SK-N-SH (cell line): ENCODE measurements around the gene ANO2. TPM values are rescaled to one million over a fixed set of nuclear protein-coding genes. Genes with fewer than 3 reads are reported as not detected.
"Not testable (repeated sequence)": the region's sequence is repeated elsewhere in the genome, so short reads cannot be mapped to it uniquely, and the experiment has no call there.

ENCODE experiments used
- CTCF ChIA-PET: fragments of 300-600, 350-600 bp; formaldehyde crosslinking; extraction: SDS; loops from one replicate; lab custom pipeline; 2021; lab: Yijun Ruan, JAX
- POLR2A ChIA-PET: fragments of 350-600 bp; sonication (Branson Sonifier 250); formaldehyde crosslinking; extraction: SDS; loops from one replicate; lab custom pipeline; 2020; ENCODE audit warnings: antibody characterized with exemption, inconsistent platforms; lab: Yijun Ruan, JAX
- DNase-seq: peaks from one replicate; pipeline ENCODE4 v3.0.0; 2012
- H2AFZ ChIP-seq: fragments of 200-600 bp; sonication (generic); 2 replicates; pipeline ENCODE4 v1.8.1; 2016; ENCODE audit warnings: antibody characterized with exemption, mild to moderate bottlenecking, low read depth
- H3F3A ChIP-seq: fragments of 200-600 bp; sonication (generic); replicated peaks from 2 replicates; pipeline ENCODE3; 2016; ENCODE audit warnings: antibody characterized with exemption, mild to moderate bottlenecking; ENCODE audit not compliant: insufficient read depth
- H3K27ac ChIP-seq, 2 experiments: fragments of 200-500 bp in 1 of 2; fragments of 200-600 bp in 1 of 2; sonication (Bioruptor generic) in 1 of 2; sonication (generic), shearing (Covaris generic) in 1 of 2; 2 replicates each; pipeline versions ENCODE4 v1.5.1 to v1.6.1; 2014 to 2016; ENCODE audit warnings: low read depth in 2 of 2, inconsistent platforms in 1 of 2, low read length in 1 of 2, mild to moderate bottlenecking in 1 of 2, mixed read lengths in 1 of 2
- H3K27me3 ChIP-seq: fragments of 200-600 bp; sonication (generic), shearing (Covaris generic); 2 replicates; pipeline ENCODE4 v1.6.1; 2016; ENCODE audit warnings: mixed run types; ENCODE audit not compliant: insufficient read depth
- H3K36me3 ChIP-seq, 2 experiments: fragments of 200-500 bp in 1 of 2; fragments of 200-600 bp in 1 of 2; sonication (Bioruptor generic) in 1 of 2; sonication (generic) in 1 of 2; replicated peaks in 1 of 2; 2 replicates each; pipeline versions ENCODE3 to v1.5.1; 2014 to 2016; ENCODE audit warnings: low read length in 1 of 2, mild to moderate bottlenecking in 1 of 2; ENCODE audit not compliant: insufficient read depth in 2 of 2, control insufficient read depth in 1 of 2
- H3K4me1 ChIP-seq, 2 experiments: fragments of 200-500 bp in 1 of 2; fragments of 200-600 bp in 1 of 2; sonication (Bioruptor generic) in 1 of 2; sonication (generic), shearing (Covaris generic) in 1 of 2; 2 replicates each; pipeline versions ENCODE4 v1.5.1 to v1.6.1; 2014 to 2016; ENCODE audit warnings: low read depth in 1 of 2, low read length in 1 of 2, mixed run types in 1 of 2; ENCODE audit not compliant: insufficient read depth in 2 of 2, control insufficient read depth in 1 of 2
- H3K4me2 ChIP-seq: fragments of 200-600 bp; sonication (generic), shearing (Covaris generic); 2 replicates; pipeline ENCODE4 v1.6.1; 2017; ENCODE audit warnings: mixed run types
- H3K4me3 ChIP-seq, 2 experiments: fragments of 200-500 bp in 1 of 2; fragments of 200-600 bp in 1 of 2; sonication (Bioruptor generic) in 1 of 2; sonication (generic), shearing (Covaris generic) in 1 of 2; 2 replicates each; pipeline versions ENCODE4 v1.5.1 to v1.8.1; 2014 to 2016; ENCODE audit warnings: low read depth in 2 of 2, inconsistent platforms in 1 of 2, low read length in 1 of 2, mild to moderate bottlenecking in 1 of 2, mixed read lengths in 1 of 2, moderate library complexity in 1 of 2
- H3K79me2 ChIP-seq: fragments of 200-600 bp; sonication (generic); 2 replicates; pipeline ENCODE4 v1.8.1; 2017; ENCODE audit warnings: mild to moderate bottlenecking; ENCODE audit not compliant: insufficient read depth
- H3K9ac ChIP-seq: fragments of 200-600 bp; sonication (generic); 2 replicates; pipeline ENCODE4 v1.6.1; 2017; ENCODE audit warnings: mixed run types
- H3K9me2 ChIP-seq: fragments of 200-600 bp; sonication (generic); 2 replicates; pipeline ENCODE4 v1.6.1; 2017; ENCODE audit warnings: mixed run types
- H3K9me3 ChIP-seq: fragments of 200-600 bp; sonication (generic); 2 replicates; pipeline ENCODE4 v1.6.1; 2017; ENCODE audit warnings: mixed run types, mild to moderate bottlenecking, moderate library complexity
- H4K20me1 ChIP-seq: fragments of 200-600 bp; sonication (generic); 2 replicates; pipeline ENCODE4 v1.6.1; 2017; ENCODE audit warnings: mild to moderate bottlenecking, mixed run types; ENCODE audit not compliant: insufficient read depth
- CHD2 ChIP-seq: fragments of 150-350 bp; IDR thresholded peaks from 2 replicates; pipeline ENCODE4 v1.6.1; 2018; ENCODE audit warnings: low read length; ENCODE audit not compliant: partially characterized antibody
- ELF1 ChIP-seq: IDR thresholded peaks from 2 replicates; pipeline ENCODE4 v1.4.0; 2012
- EZH2phosphoT487 ChIP-seq: fragments of 200-600 bp; sonication (generic); IDR thresholded peaks from 2 replicates; pipeline ENCODE4 v1.6.1; 2017; ENCODE audit warnings: low read depth, mixed run types, mild to moderate bottlenecking, antibody characterized with exemption, moderate library complexity, borderline replicate concordance
- GATA2 ChIP-seq: sonication (generic); formaldehyde crosslinking; IDR thresholded peaks from 2 replicates; pipeline ENCODE4 v1.5.0; 2020; ENCODE audit warnings: mild to moderate bottlenecking, missing genetic modification reagents
- NFIC ChIP-seq: IDR thresholded peaks from 2 replicates; pipeline ENCODE4 v1.4.0; 2012; ENCODE audit warnings: borderline replicate concordance
- NRF1 ChIP-seq: IDR thresholded peaks from 2 replicates; pipeline ENCODE4 v1.6.1; 2012; ENCODE audit warnings: low read depth, mild to moderate bottlenecking, low read length
- POLR2AphosphoS5 ChIP-seq: IDR thresholded peaks from 2 replicates; pipeline ENCODE4 v1.6.1; 2012; ENCODE audit warnings: low read depth, low read length
- RFX5 ChIP-seq: IDR thresholded peaks from 2 replicates; pipeline ENCODE4 v1.6.1; 2012; ENCODE audit warnings: mild to moderate bottlenecking, improper control_type of control experiment, low read length
- WGBS: methylation state at CpG from one replicate; pipeline ENCODE4 v1.1.6; 2017; ENCODE audit warnings: low lambda C conversion rate; 5-methylcytosine and 5-hydroxymethylcytosine counted together
- polyA plus RNA-seq, 3 experiments: library from polyadenylated mRNA; depleted of rRNA; stranded (reverse); fragments of >200 nt; gene quantifications; 2 replicates each; pipeline ENCODE4 v1.2.3, GENCODE V29; 2012
- TF ChIP-seq, protein P1 (sequence below): fragments of 200-600 bp; sonication (generic); IDR thresholded peaks from 2 replicates; pipeline ENCODE4 v1.6.1; 2017; ENCODE audit warnings: antibody characterized with exemption, mild to moderate bottlenecking, moderate library complexity
- TF ChIP-seq, protein P2 (sequence below): IDR thresholded peaks from 2 replicates; pipeline ENCODE4; 2012

Gene ANO2
- polyA plus RNA-seq, 1 of the 3 experiments (the other 2 are of a cell fraction) = not detected

DNA sequence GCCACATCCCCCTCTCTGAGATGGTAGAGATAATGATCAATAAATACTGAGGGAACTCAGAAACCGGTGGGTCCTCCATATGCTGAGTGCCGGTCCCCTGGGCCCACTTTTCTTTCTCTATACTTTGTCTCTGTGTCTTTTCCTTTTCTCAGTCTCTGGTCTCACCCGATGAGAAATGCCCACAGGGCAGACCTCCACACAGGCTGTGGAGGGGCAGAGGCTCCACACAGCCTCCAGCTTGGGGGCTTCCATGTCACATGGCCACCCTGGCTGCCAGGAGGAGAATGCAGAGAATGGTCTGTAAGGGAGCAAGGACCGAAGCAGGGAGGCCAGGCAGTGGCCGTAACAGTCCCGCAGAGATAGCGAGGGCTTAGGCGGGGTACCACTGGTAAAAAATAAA, 407.3 kb downstream of the ANO2 start:
- POLR2A ChIA-PET = no interaction called here
- CTCF ChIA-PET = no interaction called here
- no peak overlapping the region for H3K27ac ChIP-seq
- H2AFZ ChIP-seq = no peak overlapping the region
- no peak overlapping the region for H3K9ac ChIP-seq
- H3K4me1 ChIP-seq = no peaks in the 10 kb centered on the region
- no peaks in the 10 kb centered on the region for H3K9me3 ChIP-seq
- no peak for TF ChIP-seq GATA2 (CRISPR knock-in tag)
- TF ChIP-seq ELF1 = no peak
- TF ChIP-seq RFX5 = no peak
- no peak for TF ChIP-seq CHD2
- TF ChIP-seq, protein P1, sequence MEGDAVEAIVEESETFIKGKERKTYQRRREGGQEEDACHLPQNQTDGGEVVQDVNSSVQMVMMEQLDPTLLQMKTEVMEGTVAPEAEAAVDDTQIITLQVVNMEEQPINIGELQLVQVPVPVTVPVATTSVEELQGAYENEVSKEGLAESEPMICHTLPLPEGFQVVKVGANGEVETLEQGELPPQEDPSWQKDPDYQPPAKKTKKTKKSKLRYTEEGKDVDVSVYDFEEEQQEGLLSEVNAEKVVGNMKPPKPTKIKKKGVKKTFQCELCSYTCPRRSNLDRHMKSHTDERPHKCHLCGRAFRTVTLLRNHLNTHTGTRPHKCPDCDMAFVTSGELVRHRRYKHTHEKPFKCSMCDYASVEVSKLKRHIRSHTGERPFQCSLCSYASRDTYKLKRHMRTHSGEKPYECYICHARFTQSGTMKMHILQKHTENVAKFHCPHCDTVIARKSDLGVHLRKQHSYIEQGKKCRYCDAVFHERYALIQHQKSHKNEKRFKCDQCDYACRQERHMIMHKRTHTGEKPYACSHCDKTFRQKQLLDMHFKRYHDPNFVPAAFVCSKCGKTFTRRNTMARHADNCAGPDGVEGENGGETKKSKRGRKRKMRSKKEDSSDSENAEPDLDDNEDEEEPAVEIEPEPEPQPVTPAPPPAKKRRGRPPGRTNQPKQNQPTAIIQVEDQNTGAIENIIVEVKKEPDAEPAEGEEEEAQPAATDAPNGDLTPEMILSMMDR = no peak
- TF ChIP-seq, protein P2, sequence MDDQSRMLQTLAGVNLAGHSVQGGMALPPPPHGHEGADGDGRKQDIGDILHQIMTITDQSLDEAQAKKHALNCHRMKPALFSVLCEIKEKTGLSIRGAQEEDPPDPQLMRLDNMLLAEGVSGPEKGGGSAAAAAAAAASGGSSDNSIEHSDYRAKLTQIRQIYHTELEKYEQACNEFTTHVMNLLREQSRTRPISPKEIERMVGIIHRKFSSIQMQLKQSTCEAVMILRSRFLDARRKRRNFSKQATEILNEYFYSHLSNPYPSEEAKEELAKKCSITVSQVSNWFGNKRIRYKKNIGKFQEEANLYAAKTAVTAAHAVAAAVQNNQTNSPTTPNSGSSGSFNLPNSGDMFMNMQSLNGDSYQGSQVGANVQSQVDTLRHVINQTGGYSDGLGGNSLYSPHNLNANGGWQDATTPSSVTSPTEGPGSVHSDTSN = no peak
- no peak for TF ChIP-seq EZH2phosphoT487
- TF ChIP-seq NFIC = no peak
- no peak for TF ChIP-seq POLR2AphosphoS5
- no peak for TF ChIP-seq NRF1
- TF ChIP-seq, all 33 proteins: peak for 0
- WGBS = 8% methylated on average over 8 of the region's 8 CpGs
- H3K9me2 ChIP-seq = peaks cover 2% of the 10 kb centered on the region; the same call in 1 of the 2 replicates
- H3K36me3 ChIP-seq = no peaks in the 10 kb centered on the region
- no peaks in the 10 kb centered on the region for H4K20me1 ChIP-seq
- DNase-seq = no peak
- no peaks in the 10 kb centered on the region for H3F3A ChIP-seq
- H3K79me2 ChIP-seq = no peaks in the 10 kb centered on the region
- no peak overlapping the region for H3K4me2 ChIP-seq
- no peak overlapping the region for H3K4me3 ChIP-seq
- H3K27me3 ChIP-seq = peaks cover 32% of the 10 kb centered on the region

DNA sequence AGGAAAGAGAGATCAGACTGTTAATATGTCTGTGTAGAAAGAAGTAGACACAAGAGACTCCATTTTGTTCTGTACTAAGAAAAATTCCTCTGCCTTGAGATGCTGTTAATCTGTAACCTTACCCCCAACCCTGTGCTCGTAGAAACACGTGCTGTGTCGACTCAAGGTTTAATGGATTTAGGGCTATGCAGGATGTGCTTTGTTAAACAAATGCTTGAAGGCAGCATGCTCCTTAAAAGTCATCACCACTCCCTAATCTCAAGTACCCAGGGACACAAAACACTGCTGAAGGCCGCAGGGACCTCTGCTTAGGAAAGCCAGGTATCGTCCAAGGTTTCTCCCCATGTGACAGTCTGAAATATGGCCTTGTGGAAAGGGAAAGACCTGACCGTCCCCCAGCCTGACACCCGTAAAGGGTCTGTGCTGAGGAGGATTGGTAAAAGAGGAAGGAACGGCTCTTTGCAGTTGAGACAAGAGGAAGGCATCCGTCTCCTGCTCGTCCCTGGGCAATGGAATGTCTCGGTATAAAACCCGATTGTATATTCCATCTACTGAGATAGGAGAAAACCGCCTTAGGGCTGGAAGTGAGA, 407.9 kb downstream of the ANO2 start:
- H2AFZ ChIP-seq, H4K20me1 ChIP-seq, H3K36me3 ChIP-seq, H3K79me2 ChIP-seq, H3K27ac ChIP-seq, H3K9me2 ChIP-seq, H3K4me2 ChIP-seq, H3K9ac ChIP-seq, H3K4me3 ChIP-seq, H3K9me3 ChIP-seq, POLR2A ChIA-PET, DNase-seq, H3F3A ChIP-seq, CTCF ChIA-PET, H3K4me1 ChIP-seq: not testable (repeated sequence)
- WGBS = 3% methylated on average over 13 of the region's 13 CpGs
- peaks cover 32% of the 10 kb centered on the region for H3K27me3 ChIP-seq
